Tongue (tissue), 2 donors: ENCODE data around the gene DCHS2. TPM values are rescaled to one million over a fixed set of nuclear protein-coding genes. Genes with fewer than 3 reads are reported as not detected.

Experiments used
- DNase-seq: peaks from one replicate; pipeline ENCODE4 v3.0.0-alpha.2; 2015
- total RNA-seq: library from RNA; depleted of rRNA; stranded (reverse); fragments of >200 nt; gene quantifications from one replicate; pipeline ENCODE4 v1.2.3, GENCODE V29; 2014

DCHS2 gene
- total RNA-seq, 1 donor from 2014 or later = 13.6 TPM

DNA sequence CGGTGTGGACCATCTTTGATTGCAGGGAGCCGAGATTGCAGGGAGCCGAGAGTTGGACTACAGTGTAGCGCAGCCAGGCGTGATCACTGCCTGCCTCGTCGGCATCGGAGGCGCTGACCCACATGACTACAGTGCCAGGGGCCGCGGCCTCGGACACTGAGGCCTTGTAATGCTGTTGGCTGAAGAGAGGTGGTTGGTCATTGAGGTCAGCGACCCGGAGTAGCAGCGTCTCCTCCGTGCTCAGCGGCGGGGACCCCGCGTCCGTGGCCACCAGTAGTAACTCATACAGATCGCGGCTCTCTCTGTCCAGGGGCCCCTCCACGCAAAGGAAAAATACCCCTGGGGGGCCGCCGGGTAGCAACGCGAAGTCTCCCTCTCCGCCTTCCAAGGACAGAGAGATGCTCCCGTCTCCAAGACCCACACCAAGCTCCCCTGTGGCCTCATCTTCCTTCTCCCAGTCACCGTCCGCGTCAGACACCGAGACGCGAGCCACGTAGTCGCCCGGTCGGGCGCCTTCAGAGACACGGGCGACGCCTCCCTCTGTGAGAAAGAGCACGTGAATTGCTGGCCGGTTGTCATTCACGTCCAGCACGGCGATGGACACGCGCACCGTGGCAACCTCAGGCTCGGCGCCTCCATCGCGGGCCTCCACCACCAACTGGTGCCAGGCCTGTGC, 1.9 kb downstream of the DCHS2 start:
- no peak for DNase-seq

DNA sequence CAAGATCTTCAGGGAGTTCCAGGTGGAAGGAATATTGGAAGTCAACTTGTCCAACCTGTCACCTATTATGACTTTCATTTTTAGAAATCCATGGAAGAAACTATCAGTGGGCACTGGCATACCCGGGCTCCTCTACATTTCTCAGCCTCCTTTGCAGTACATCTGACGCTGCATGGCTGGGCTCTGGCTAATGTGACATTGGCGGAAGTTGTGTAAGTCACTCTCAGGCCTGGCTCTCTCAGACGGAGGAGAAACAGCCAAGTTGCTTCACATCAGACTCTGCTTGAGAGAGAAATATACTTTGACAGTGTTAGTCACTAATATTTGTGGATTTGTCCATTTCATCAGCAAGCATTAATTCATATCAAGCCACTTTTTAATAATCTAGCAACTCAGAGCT, 4.5 kb downstream of the DCHS2 start:
- DNase-seq = no peak

DNA sequence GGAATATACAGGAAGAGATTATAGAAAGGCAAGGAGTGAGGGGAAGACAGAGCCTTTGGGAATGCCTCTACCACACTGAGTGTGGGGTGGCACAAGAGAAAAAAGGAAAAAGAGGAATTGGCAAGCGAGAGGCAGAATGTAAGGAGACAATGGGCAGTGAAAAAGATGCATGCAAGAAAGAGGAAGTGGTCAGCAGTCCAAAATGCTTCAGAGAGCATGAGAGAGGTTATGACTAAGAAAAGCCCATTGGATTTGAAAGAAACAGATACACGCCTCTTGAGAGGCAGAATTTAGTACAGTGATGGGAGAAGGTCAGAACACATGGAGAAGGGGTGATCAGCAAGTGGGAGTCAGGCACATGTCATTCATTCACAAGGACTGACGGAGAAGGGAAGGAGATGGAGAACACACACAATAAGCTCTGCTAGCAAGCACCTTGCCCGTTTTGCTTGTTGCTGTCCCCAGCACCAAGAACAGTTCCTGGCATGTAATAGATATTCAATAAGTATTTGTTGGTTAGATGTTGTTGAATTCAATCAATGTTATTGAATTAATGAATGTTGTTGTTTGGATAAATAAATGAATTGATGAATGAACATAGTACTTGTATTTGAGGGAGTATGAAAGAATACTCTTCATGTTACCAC, 6.3 kb downstream of the DCHS2 start:
- no peak for DNase-seq

DNA sequence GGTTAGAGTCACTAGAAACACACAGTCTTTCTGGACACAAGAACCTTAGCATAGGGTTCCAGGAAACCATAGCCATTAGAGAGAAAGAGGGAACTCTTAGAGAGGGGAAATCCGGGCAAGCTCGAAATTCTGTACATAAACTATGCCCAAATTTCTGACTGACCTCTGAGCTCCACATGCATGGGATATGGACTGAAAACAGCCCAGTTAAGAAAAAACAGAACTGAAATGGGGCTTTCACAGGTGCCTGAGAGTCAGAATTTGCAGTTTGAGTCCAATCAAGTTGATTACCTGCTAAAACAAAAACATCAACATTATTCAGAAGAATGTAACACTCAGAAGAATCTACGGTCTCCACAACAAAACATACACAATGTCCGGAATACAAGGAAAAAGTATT, 13.1 kb downstream of the DCHS2 start:
- DNase-seq = no peak

DNA sequence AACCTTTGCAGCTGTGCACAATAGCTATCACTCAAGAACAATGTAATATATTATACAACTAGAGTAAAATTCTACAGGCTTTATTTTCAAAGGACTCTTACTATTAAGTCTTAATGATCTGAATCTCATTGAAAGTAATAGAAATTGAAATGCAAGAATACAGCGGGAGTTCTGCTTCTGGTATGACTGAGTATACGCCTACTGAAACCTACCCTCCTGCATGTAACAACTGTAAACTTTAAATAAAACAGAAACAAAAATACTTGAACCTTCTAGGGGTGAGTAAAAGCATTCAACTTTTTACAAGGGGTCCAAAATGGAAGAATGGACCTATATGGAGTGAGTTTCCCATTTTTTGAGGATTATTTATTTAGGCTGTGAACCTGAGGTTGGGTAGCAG, 13.5 kb downstream of the DCHS2 start:
- no peak for DNase-seq

DNA sequence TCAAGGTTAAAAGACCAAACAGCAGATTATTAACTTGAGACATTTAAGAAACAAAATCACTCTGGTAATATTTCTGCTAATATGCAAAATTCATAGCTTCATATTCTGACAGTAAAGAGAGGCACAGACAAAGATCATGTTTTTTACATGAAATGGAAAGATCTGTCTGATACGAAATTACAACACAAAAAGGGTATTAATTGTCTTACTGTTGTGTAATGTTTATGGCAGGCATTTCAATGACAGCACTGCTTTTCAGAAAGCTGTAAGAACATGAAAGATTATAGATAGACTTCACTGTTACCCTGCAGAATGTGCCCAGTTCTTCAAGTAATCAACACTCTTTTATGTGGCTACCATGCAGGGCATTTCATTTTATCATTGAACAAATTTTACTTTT, 15.4 kb downstream of the DCHS2 start:
- no peak for DNase-seq

DNA sequence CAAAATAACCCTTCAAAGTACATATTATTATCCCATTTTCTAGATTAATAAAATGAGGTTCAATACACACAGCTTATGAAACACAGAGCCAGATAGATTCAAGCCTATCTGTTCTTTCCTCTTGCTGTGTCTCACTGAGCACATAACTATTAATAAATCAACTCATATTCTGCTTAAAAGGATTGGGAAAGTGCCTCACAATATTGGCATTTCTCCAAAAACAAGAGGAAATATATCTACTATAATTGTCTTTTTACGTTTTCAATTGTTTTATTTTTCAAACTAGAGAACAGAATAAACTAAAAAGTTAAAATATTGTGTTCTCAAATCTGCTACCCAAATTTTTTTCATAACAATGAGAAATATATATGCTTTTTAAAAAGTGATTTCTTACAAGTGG, 15.8 kb downstream of the DCHS2 start:
- DNase-seq = no peak

DNA sequence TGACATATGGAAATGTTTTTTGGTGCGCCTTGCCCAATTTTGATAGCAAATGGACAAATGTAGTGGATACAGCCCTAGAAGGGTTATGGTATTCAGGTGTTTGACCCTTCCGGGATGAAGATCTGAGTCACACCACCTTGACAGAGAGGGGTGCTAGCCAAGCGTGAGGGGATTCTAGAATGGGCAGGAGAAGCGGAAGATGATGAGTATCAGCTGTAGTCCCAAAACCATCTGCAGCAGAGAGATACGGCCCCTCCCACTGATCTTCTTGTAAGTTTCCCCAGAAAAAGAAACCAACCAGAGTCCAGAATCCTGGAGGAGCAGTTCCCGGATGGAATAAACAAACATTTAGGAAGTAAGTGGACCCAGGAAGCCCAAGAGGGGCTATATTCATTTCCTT, 18.1 kb downstream of the DCHS2 start:
- no peak for DNase-seq

DNA sequence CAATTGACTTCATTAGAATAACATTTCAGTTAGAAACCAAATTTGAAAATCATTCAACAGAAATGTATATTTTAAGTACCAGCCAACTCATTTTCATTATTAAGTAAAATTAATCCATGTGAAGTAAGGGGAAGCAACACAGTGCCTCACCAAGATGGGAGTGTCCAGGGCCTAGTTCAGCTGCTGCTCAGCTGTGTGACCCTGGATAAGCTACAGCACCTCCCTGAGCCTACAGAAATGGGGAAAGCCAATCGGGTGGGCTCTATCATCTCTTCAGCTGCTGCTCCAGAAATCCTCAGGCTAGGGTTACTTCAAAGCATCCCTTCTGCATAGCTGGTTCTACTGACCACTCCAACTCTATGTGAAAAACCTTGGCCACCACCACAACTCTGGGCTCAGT, 18.7 kb downstream of the DCHS2 start:
- DNase-seq = no peak

DNA sequence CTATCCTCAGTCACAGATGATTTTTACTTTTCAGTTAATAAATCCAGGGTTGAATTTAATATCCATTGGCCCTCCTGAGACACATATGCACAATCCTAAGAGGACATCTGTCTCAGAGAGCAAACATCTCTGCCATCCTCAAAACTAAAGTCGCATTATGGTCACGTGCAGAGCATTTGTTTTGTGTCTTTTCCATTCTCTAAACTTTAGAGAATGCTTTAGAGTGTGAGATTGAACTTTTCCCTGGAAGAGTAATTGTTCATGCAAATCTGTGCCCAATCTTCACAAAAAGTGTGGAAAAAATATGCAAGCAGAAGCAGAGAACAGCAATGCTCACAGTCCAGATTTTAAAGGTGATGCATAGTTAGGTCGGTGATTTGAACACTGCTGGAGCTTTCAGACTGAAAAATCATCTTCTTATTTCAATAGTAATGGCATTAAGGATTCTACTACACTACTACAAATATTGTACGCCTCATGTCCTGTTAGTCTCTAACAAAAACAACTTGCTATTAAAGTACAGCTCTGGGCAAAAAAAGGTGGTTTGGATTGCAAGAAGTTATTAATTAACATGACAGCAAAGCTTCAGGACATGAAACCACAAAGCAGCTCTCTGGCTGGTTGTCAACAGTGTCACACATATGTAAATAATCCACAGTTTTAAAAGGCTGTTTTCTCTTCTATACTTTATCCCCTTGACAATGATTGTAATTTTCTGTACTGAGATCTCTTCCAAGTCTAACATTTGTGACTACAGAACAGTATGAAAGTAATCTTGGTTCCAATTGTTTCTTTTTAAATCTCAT, 19.9 kb downstream of the DCHS2 start:
- peak; percentile 78 for DNase-seq

DNA sequence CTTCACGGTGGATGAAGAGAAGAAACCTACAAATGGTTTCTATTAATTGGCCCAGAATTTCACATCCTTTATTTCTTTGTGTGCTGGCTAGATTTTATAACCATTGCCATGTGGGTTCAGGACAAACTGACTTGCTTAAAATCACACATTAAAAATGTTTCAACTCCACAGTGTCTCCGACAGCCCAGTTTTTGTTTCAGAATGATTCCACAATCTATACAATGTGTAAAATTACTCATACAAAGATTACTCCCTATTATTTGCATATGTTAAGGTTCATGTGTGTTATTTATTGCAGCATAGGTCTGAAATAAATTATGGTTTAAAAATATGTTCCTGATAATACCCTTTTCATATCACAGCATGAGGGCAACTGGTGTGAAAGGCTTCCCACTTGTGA, 20.6 kb downstream of the DCHS2 start:
- no peak for DNase-seq

DNA sequence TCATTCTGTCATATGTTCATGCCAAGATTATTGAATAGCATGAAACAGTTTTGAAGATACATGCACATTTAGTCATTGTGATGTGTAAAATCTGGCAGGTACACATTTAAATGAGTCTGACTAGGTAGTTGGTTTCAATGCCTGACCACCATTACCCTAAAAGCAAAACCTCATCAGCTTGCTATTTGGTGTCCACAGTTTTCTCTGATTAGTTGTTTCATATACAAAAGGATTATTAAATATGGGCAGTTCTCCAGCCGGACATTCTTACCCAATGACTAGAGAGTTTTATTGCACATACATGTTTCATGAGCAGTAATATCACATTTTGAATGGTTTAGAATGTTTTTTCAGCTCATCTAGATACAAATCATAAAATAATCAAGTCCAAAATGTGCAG, 23.7 kb downstream of the DCHS2 start:
- peak; percentile 15 for DNase-seq

DNA sequence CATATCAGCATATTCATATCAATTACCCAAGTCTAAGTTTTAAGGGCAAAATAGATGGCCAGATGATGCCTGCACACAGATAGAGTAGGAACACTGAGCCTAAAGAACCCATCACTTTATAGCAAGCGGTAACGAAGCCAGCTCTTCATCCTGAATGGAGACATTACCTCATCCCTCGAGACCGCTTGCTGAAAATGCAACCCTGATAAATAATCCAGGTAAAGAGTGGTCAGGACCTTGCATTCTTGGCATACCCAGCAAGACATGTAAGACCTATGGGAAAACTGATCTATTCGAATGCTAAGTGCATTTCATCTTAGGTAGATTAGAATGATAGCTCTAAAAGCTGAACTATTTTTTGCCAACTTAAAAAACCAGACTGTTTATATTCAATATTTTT, 25.3 kb downstream of the DCHS2 start:
- DNase-seq = no peak

DNA sequence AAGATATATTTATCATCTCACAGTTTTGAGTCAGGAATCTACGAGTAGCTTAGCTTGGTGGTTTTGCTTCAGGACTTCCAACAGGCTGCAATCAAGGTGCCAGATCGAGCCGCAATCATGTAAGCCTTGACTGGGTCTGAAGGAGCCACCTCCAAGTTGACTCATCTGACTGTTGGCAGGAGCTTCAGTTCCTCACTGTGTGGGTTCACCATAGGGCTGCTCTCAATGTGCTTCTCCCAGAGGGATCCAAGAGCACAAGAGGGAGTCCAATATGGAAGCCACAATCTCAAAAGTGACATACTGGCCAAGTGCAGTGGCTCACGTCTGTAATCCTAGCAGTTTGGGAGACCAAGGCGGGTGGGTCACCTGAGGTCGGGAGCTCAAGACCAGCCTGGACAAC, 26.5 kb downstream of the DCHS2 start:
- no peak for DNase-seq

DNA sequence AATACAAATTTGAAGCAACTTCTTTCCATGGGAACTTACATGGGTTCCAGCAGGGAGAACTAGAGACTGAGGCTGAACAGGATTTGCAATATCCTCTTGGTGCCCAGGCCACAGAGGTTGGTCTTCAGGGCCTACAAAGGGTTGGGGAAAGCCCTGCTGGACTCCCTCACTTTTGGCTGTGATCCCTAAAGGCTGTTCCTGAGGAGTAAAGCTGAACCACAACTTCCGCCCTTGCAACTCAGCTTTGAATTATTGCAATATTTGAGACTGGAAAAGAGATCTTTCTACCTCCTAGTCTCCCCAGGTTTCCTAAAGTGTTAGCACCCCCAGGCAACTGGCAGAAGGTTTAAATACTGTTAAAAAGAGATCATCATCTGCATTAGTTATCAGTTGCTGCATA, 26.9 kb downstream of the DCHS2 start:
- DNase-seq = no peak

DNA sequence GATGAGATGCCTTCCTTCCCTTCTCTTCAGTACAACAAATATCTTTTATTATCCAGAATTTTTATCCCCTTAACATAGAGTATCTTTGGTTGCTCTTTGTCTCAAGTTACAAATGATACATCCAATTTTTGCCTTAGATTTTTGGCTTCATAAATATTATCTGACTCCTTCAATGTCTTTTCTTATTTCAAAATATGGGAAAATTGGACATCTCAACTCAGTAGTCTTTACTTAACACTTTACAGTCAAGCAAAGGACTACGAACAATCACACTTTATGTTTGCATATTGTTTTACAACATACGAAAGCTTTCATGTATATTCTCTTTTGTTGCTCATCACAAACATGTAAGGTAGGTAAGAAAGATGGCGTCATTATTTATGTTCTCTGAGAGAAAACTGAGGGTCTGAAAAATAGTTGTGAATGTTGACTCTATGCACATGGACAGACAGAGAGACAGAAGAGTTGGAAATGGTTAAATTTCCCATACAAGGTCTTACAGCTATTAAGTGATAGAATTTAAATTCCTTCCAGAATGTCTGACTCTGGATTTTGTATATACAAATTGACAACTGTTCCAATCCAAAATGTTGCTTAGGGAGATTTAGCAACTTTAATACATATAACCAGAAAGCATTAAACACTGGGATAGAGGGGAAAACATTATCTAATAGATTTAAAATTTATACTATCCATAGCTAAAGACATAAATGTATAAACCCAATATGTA, 29.4 kb downstream of the DCHS2 start:
- no peak for DNase-seq

DNA sequence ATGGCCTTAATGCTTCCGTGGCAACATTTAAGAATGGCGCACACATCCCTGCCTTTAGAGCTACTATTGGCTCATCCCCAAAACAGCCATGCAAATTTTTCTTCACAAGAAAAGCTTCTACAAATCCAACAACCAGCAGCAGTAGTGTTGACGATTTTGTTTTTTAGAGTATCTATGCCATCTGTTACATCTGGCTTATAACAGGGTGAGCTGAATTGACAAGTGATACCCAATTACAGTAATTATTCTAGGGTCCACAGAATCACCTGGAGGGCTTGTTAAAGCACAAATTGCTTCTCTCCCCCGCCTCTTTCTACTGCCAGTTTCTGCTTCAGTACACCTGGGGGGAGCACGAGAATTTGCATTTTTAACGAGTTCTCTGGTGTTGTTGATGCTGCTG, 34.1 kb downstream of the DCHS2 start:
- no peak for DNase-seq

DNA sequence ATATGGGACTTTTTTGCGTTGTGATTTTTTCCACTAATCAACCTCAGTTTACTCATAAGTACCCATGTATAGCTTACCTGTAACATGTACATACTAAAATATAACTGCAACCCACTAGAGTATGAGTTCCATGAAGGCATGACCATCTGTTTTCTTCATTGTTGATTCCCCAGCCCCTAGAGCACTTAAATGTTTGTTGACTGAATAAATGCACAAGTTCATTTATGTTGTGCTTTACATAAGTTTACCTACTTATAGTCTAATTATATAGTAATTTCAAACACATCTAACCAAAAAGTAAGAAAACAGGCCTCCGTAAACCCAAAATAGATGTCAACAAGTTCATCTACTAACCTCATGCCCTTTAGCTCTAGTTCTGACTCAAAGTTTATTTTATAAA, 34.7 kb downstream of the DCHS2 start:
- no peak for DNase-seq

DNA sequence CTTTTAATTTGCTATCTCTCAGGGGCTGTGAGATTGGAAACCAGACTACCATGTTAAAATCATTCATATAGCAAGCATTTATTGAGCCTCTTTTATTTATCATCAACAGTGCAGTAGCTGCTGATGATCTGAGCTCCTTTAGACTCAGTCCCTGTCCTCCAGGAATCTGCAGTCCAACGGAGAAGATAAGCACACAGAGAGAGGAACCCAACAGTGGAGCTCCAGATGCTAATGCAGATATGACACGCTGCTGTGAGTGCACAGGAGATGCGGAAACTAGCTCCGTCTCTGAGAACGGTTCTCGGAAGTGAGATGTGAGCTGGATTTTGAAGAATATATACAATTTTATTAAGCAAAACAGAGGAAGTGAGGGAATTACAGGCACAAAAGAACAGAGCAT, 35.4 kb downstream of the DCHS2 start:
- DNase-seq = no peak

DNA sequence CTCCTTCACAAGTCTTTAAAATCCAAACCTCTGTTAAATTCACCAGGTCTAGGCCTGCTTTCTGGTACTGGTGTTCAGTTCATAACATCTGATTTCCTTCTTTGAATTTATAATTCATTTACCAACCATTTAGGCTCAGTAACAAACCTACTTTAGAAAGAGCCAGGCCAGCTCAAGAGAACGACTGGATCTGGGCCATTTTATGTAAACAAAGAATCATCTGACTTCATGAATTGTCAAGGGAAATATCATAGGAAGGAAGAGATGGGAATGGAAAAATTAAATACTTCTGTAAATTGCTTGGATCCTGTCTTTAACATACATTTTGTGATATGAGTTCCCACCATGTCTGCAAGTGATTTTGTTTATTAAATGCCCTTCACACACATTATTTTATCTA, 36.5 kb downstream of the DCHS2 start:
- DNase-seq = peak; percentile 62

DNA sequence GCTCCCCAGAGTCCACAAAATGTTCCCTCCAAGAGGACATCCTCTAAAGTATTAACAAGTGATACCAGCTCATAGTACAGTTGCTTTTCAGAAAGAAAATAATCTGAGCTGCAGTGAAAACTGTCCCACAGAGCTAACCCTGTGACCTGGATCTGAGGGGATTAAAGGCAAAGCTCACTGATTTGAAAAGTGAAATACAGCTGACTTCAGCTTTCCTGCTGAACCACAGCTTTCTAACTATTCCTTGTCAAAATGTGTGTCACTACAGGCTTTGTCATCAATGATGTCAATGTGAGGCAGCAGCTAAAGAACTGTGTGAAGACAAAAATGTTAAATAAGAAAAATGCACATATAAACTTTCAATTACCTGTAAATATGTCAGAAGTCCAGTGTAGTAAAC, 36.9 kb downstream of the DCHS2 start:
- no peak for DNase-seq

DNA sequence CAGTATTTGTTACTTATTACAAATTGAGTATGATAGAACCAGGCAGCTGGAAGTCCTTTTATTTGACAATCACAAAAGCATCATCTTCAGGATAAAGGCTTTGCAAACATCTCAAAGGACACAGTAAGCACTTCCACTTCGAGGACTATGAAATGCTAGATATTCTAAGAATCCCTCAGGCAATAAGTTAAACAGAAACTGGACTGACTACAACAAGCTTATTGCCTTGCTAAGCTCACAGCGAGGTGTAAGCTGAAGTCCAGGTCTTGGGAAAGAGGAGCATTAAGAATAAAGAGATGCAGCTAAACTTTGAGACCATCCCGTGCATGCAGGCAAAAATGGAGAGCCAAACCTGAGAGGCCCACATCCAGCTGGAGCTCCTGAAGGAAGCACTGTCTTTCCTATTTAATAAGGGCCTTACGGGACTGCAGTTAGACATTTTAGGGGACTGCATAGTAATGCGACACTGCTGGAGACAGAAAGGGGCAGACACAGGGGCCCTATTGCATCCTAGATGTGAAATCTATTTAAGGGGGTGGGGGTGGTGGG, 38.7 kb downstream of the DCHS2 start:
- DNase-seq = peak; percentile 31

DNA sequence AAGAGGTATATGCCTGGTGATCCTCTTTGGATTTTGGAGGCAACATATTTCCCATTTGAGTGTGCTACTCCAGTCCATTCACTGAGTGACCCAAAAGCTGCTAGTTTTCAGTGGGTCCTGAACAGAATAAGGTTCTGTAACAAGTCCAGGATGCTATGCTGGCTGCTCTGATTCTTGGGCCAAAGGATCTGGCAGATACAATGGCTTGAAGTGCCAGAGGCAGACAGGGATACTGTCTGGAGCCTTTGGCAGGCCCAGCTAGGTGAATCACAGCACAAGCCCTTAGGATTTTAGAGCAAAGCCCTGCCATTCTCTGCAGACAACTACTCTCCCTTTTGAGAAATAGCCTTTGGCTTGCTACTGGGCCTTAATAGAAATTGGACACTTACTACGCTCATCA, 40.6 kb downstream of the DCHS2 start:
- no peak for DNase-seq
